ENCODE measurements around the gene DUSP8. TPM values are rescaled to one million over a fixed set of nuclear protein-coding genes. Genes with fewer than 3 reads are reported as not detected.

DUSP8 gene
- total RNA-seq, 4 donors from 2014 or later = 1.9 to 4.8 (median 3.0) TPM

GRCh38 chr11:1505480-1505879 lies 66.6 kb downstream of the DUSP8 start:
- peaks cover 69% of the 10 kb centered on the region for H3K4me1 ChIP-seq
- WGBS = 93% methylated on average over 11 of the region's 11 CpGs

GRCh38 chr11:1504581-1505290 lies 67.3 kb downstream of the DUSP8 start:
- Histone ChIP-seq H3K36me3 (peaks cover 5% of the 10 kb centered on the region), H3K4me3 (no peak overlapping the region), H3K9me3 (no peaks in the 10 kb centered on the region), H3K27me3 (no peaks in the 10 kb centered on the region), H3K27ac (no peak overlapping the region), H3K4me1 (peaks cover 72% of the 10 kb centered on the region)
- DNase-seq (ENCODE audit: low spot score in 2 of 2) = no peak
- 83% methylated on average over 9 of the region's 28 CpGs for WGBS
- no peak for TF ChIP-seq POLR2AphosphoS5 (IDR thresholded peaks at IDR 0.05)

More at GRCh38 chr11:1505480-1505879, 66.6 kb downstream of the DUSP8 start:
- no peaks in the 10 kb centered on the region for H3K27me3 ChIP-seq
- H3K4me3 ChIP-seq = no peak overlapping the region
- H3K27ac ChIP-seq = no peak overlapping the region
- peaks cover 2% of the 10 kb centered on the region for H3K36me3 ChIP-seq
- TF ChIP-seq CTCF (IDR thresholded peaks at IDR 0.05) = no peak
- TF ChIP-seq POLR2AphosphoS5 (IDR thresholded peaks at IDR 0.05) = no peak
- TF ChIP-seq POLR2A (IDR thresholded peaks at IDR 0.05) = no peak
- no peak for TF ChIP-seq EP300 (IDR thresholded peaks at IDR 0.05)
- no peak for DNase-seq (ENCODE audit: low spot score in 2 of 2)
- no peaks in the 10 kb centered on the region for H3K9me3 ChIP-seq

- WGBS = 45% methylated on average over 6 of the region's 9 CpGs
- peak overlapping the region; percentile 66 for H3K27ac ChIP-seq
- no peak for DNase-seq (ENCODE audit: low spot score in 2 of 2)
- H3K4me3 ChIP-seq = no peak overlapping the region
- H3K36me3 ChIP-seq = peaks cover 9% of the 10 kb centered on the region
- no peaks in the 10 kb centered on the region for H3K9me3 ChIP-seq
- no peaks in the 10 kb centered on the region for H3K27me3 ChIP-seq
- H3K4me1 ChIP-seq = peaks cover 71% of the 10 kb centered on the region
- TF ChIP-seq CTCF (IDR thresholded peaks at IDR 0.05) (no peak), EP300 (IDR thresholded peaks at IDR 0.05) (no peak), POLR2A (IDR thresholded peaks at IDR 0.05) (no peak), POLR2AphosphoS5 (IDR thresholded peaks at IDR 0.05) (no peak)
These were observed 67.9 kb downstream of the DUSP8 start for GRCh38 chr11:1504138-1504537.

Other genes starting within 250 kb of the DUSP8 start
- gene BRSK2, start 182.3 kb downstream of the DUSP8 start, total RNA-seq = under 1 TPM in 2 of 4 donors, not detected in 2; 0.26 to 0.30 TPM
- gene MOB2, start 85.5 kb downstream of the DUSP8 start, total RNA-seq = 100 to 1,000 TPM in 1 of 4 donors, 10 to 100 TPM in 3; 63.8 to 104 (median 95.8) TPM
- 1 to 10 TPM in 2 of 4 donors, not detected in 2; 1.0 to 1.2 TPM for gene KRTAP5-1, start 13.0 kb upstream of the DUSP8 start, total RNA-seq
- gene KRTAP5-2, start 26.0 kb upstream of the DUSP8 start, total RNA-seq = 10 to 100 TPM in 1 of 4 donors, 1 to 10 TPM in 2, not detected in 1; 1.7 to 12.0 (median 4.6) TPM
- 10 to 100 TPM in 1 of 4 donors, 1 to 10 TPM in 2, not detected in 1; 3.7 to 14.9 (median 4.4) TPM for gene KRTAP5-3, start 36.2 kb upstream of the DUSP8 start, total RNA-seq
- 1 to 10 TPM in 2 of 4 donors, under 1 TPM in 1, not detected in 1; 0.55 to 3.6 (median 3.5) TPM for gene KRTAP5-4, start 49.9 kb upstream of the DUSP8 start, total RNA-seq
- 1 to 10 TPM in 2 of 4 donors, under 1 TPM in 1, not detected in 1; 0.79 to 2.7 (median 1.2) TPM for gene KRTAP5-5, start 57.5 kb upstream of the DUSP8 start, total RNA-seq
- 10 to 100 TPM in 1 of 4 donors, 1 to 10 TPM in 1, not detected in 2; 2.3 to 24.1 TPM for gene KRTAP5-6, start 124.9 kb upstream of the DUSP8 start, total RNA-seq
- 1 to 10 TPM; 2.6 to 7.6 (median 6.9) TPM for gene IFITM10, start 178.3 kb upstream of the DUSP8 start, total RNA-seq
- gene CTSD, start 191.7 kb upstream of the DUSP8 start, total RNA-seq = 100 to 1,000 TPM; 319 to 596 (median 469) TPM

Measured in suprapubic skin (tissue), 4 donors.